GM18505 (cell line): Measurements from ENCODE around the gene SV2B.

Source experiments
- ATAC-seq: cut with Tn5 transposase; IDR thresholded peaks from one replicate; pipeline ENCODE4 v1.9.1; 2021; ENCODE audit not compliant: unreplicated experiment
- POLR2A ChIP-seq: IDR thresholded peaks from 4 replicates; pipeline ENCODE4 v1.6.1; 2011; ENCODE audit warnings: borderline replicate concordance; ENCODE audit not compliant: insufficient read depth, insufficient read length; ENCODE audit errors: extremely low read depth

Gene SV2B

GRCh38 chr15:91135201-91136130, 35.4 kb downstream of the SV2B start:
- peak; percentile 81 for ATAC-seq
- TF ChIP-seq POLR2A: no peak

GRCh38 chr15:91136386-91136923, 36.4 kb downstream of the SV2B start:
- ATAC-seq: no peak

GRCh38 chr15:91140601-91141000, 40.5 kb downstream of the SV2B start:
- ATAC-seq: no peak
- no peak for TF ChIP-seq POLR2A

More at GRCh38 chr15:91136386-91136923, 36.4 kb downstream of the SV2B start:
- TF ChIP-seq POLR2A: no peak

- no peak for TF ChIP-seq POLR2A
- ATAC-seq: no peak
These were observed 41.0 kb downstream of the SV2B start for GRCh38 chr15:91141097-91141496.

- no peak for ATAC-seq
- TF ChIP-seq POLR2A: no peak
These were observed 42.2 kb downstream of the SV2B start for GRCh38 chr15:91142106-91142744.

GRCh38 chr15:91142946-91143345, 42.9 kb downstream of the SV2B start:
- no peak for TF ChIP-seq POLR2A
- ATAC-seq: no peak

GRCh38 chr15:91146728-91147127, 46.7 kb downstream of the SV2B start:
- TF ChIP-seq POLR2A: no peak
- ATAC-seq: no peak

- no peak for TF ChIP-seq POLR2A
- ATAC-seq: no peak
These were observed 48.2 kb downstream of the SV2B start for GRCh38 chr15:91148243-91148642.

- no peak for ATAC-seq
- TF ChIP-seq POLR2A: no peak
These were observed 50.6 kb downstream of the SV2B start for GRCh38 chr15:91150502-91151160.

- ATAC-seq: no peak
- TF ChIP-seq POLR2A: no peak
These were observed 51.9 kb downstream of the SV2B start for GRCh38 chr15:91151781-91152563.

- ATAC-seq: no peak
- no peak for TF ChIP-seq POLR2A
These were observed 53.0 kb downstream of the SV2B start for GRCh38 chr15:91152896-91153581.

GRCh38 chr15:91153954-91154353, 53.9 kb downstream of the SV2B start:
- TF ChIP-seq POLR2A: no peak

GRCh38 chr15:91156175-91156726, 56.2 kb downstream of the SV2B start:
- ATAC-seq: no peak

More at GRCh38 chr15:91153954-91154353, 53.9 kb downstream of the SV2B start:
- ATAC-seq: no peak

More at GRCh38 chr15:91156175-91156726, 56.2 kb downstream of the SV2B start:
- no peak for TF ChIP-seq POLR2A
